ENCODE data around the gene HERPUD1. TPM values are rescaled to one million over a fixed set of nuclear protein-coding genes. Genes with fewer than 3 reads are reported as not detected.
A peak's percentile ranks its signal among the peaks of the same experiment; 100 is the strongest.

Gene HERPUD1
- total RNA-seq, 2 experiments from 2014 or later = 217 to 227 TPM

GRCh38 chr16:56988948-56989945, 57.3 kb downstream of the HERPUD1 start, which contains the start of gene NLRC5:
Gene NLRC5 (plus strand): TSS chr16:56989557. CDS start chr16:57020713, 31,156 bp downstream.
- Histone ChIP-seq H3K4me3 (ENCODE audit: low read length) (peak within 1 kb of the TSS; percentile 90), H3K36me3 (ENCODE audit: insufficient read depth, low read length) (peaks cover 11% of the 10 kb centered on the region), H3K9me3 (ENCODE audit: control insufficient read depth in 1 of 2, insufficient read depth in 1 of 2, low read length in 2 of 2) (no peaks in the 10 kb centered on the region), H3K27me3 (ENCODE audit: control insufficient read depth in 1 of 2, insufficient read depth in 2 of 2, low read length in 2 of 2) (no peaks in the 10 kb centered on the region), H3K4me1 (ENCODE audit: insufficient read depth, low read length) (peaks cover 81% of the 10 kb centered on the region), H3K27ac (ENCODE audit: low read depth in 1 of 2, low read length in 2 of 2) (peak within 1 kb of the TSS; percentile 85 to 93)
- H3K4me3 Mint-ChIP-seq = peak within 1 kb of the TSS; percentile 99
- no peak for TF ChIP-seq CTCF (IDR thresholded peaks at IDR 0.05)
- ChIA-PET POLR2A (interaction anchor here (0.6 to 3.3 kb wide), 29 partner anchors 10 to 1140 kb away, joined by 3 to 81 read pairs (median 5); partner anchors contain the start of genes CFAP20, HERPUD1, NUP93 and PSME3IP1), CTCF (interaction anchor here (0.7 to 2.5 kb wide), 9 partner anchors 8 to 63 kb away, joined by 3 to 10 read pairs (median 5); no protein-coding TSS in a partner anchor)
- H3K4me1 Mint-ChIP-seq (ENCODE audit: low read depth) = peaks cover 92% of the 10 kb centered on the region
- H3K36me3 Mint-ChIP-seq (ENCODE audit: low read depth) = peaks cover 63% of the 10 kb centered on the region
- ATAC-seq (ENCODE audit: poor library complexity) = peak; percentile 90
- no peaks in the 10 kb centered on the region for H3K9me3 Mint-ChIP-seq
- no peaks in the 10 kb centered on the region for H3K27me3 Mint-ChIP-seq
- peak within 1 kb of the TSS; percentile 96 for H3K27ac Mint-ChIP-seq
- peak; percentile 82 to 95 (median 89) for DNase-seq
- intact Hi-C loops (cut with DNase I, micrococcal nuclease) = loop anchor here (1.0 to 2.0 kb wide), 5 partner anchors 24 to 56 kb away; partner anchors contain the start of gene HERPUD1 (in 1 of the 2)

- no peak for TF ChIP-seq CTCF (IDR thresholded peaks at IDR 0.05)
- Mint-ChIP-seq H3K4me3 (peak overlapping the region; percentile 99), H3K27me3 (no peaks in the 10 kb centered on the region), H3K4me1 (ENCODE audit: low read depth) (peaks cover 92% of the 10 kb centered on the region), H3K9me3 (no peaks in the 10 kb centered on the region), H3K36me3 (ENCODE audit: low read depth) (peaks cover 61% of the 10 kb centered on the region), H3K27ac (peak overlapping the region; percentile 96)
- Histone ChIP-seq H3K36me3 (ENCODE audit: insufficient read depth, low read length) (peaks cover 11% of the 10 kb centered on the region), H3K9me3 (ENCODE audit: control insufficient read depth in 1 of 2, insufficient read depth in 1 of 2, low read length in 2 of 2) (no peaks in the 10 kb centered on the region), H3K4me1 (ENCODE audit: insufficient read depth, low read length) (peaks cover 81% of the 10 kb centered on the region), H3K4me3 (ENCODE audit: low read length) (peak overlapping the region; percentile 90), H3K27ac (ENCODE audit: low read depth in 1 of 2, low read length in 2 of 2) (peak overlapping the region; percentile 85 to 93), H3K27me3 (ENCODE audit: control insufficient read depth in 1 of 2, insufficient read depth in 2 of 2, low read length in 2 of 2) (no peaks in the 10 kb centered on the region)
- ATAC-seq (ENCODE audit: poor library complexity) = no peak
- DNase-seq = peak in 1 of 14 experiments; percentile 31
- intact Hi-C loops (cut with DNase I, micrococcal nuclease) = loop anchor here (1.0 to 5.0 kb wide), 7 partner anchors 24 to 58 kb away; partner anchors contain the start of gene HERPUD1 (in 2 of the 2)
- CTCF ChIA-PET = interaction anchor here (0.7 to 2.5 kb wide), 9 partner anchors 8 to 62 kb away, joined by 3 to 10 read pairs (median 5); no protein-coding TSS in a partner anchor
- POLR2A ChIA-PET = interaction anchor here (0.6 to 3.3 kb wide), 26 partner anchors 9 to 1139 kb away, joined by 3 to 81 read pairs (median 6); partner anchors contain the start of genes CFAP20, HERPUD1, NUP93 and PSME3IP1
Measured at GRCh38 chr16:56989988-56990387, 58.0 kb downstream of the HERPUD1 start.

All from CD4-positive, alpha-beta T cell (primary cell).